ENCODE data around the gene MAP3K10. TPM values are rescaled to one million over a fixed set of nuclear protein-coding genes. Genes with fewer than 3 reads are reported as not detected.

Gene MAP3K10
- total and polyA plus RNA-seq, 2 of the 13 experiments (the other 11 are each of a cell fraction or from before 2014, with no cell fraction given): 3.4 to 5.0 TPM

DNA sequence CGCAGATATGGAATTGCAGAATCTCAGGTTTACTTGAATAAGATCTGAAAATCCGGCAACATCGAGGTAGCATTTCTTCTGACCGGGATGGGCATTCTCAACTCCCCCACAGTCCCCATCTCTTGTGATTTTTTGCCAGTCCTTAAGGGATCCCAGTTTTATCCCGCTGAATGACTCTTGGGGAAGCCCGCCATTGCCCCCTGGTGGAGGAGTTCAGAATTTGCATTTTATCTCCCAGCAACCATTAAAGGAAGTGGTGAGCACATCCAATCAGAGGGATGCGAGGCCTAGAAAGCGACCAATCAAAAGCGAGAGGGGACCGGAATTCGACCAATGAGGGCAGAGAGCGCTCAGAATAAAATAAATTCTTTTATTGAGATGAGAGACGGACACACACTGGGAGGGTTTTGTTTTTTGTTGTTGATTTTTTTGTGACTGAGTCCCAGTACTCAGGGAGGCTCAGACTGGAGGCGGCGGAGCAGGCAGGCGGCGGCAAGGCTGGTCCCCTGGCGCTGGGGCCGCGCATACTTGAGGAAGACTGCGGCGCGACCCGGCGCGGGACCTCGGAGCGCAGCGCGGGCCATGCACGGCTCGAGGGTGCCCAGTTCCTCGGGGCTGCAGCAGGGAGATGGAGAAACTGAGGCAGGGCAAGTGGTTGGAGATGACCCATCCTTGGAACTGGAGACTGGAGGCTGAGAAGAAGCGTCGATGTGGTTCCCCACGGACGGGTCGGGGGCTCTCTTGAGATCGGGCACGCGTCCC, 30.8 kb downstream of the MAP3K10 start (continued):
- TF ChIP-seq, protein P1, sequence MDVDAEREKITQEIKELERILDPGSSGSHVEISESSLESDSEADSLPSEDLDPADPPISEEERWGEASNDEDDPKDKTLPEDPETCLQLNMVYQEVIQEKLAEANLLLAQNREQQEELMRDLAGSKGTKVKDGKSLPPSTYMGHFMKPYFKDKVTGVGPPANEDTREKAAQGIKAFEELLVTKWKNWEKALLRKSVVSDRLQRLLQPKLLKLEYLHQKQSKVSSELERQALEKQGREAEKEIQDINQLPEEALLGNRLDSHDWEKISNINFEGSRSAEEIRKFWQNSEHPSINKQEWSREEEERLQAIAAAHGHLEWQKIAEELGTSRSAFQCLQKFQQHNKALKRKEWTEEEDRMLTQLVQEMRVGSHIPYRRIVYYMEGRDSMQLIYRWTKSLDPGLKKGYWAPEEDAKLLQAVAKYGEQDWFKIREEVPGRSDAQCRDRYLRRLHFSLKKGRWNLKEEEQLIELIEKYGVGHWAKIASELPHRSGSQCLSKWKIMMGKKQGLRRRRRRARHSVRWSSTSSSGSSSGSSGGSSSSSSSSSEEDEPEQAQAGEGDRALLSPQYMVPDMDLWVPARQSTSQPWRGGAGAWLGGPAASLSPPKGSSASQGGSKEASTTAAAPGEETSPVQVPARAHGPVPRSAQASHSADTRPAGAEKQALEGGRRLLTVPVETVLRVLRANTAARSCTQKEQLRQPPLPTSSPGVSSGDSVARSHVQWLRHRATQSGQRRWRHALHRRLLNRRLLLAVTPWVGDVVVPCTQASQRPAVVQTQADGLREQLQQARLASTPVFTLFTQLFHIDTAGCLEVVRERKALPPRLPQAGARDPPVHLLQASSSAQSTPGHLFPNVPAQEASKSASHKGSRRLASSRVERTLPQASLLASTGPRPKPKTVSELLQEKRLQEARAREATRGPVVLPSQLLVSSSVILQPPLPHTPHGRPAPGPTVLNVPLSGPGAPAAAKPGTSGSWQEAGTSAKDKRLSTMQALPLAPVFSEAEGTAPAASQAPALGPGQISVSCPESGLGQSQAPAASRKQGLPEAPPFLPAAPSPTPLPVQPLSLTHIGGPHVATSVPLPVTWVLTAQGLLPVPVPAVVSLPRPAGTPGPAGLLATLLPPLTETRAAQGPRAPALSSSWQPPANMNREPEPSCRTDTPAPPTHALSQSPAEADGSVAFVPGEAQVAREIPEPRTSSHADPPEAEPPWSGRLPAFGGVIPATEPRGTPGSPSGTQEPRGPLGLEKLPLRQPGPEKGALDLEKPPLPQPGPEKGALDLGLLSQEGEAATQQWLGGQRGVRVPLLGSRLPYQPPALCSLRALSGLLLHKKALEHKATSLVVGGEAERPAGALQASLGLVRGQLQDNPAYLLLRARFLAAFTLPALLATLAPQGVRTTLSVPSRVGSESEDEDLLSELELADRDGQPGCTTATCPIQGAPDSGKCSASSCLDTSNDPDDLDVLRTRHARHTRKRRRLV (CRISPR knock-in tag; IDR thresholded peaks at IDR 0.05): no peak
- TF ChIP-seq KLF16 (CRISPR knock-in tag; IDR thresholded peaks at IDR 0.05) (0 out of 4 replicates have a peak, but pooled peaks of 1 of the 2 experiments have one; percentile 31), GATAD1 (CRISPR knock-in tag; IDR thresholded peaks at IDR 0.05) (peak; percentile 29; the same call in 1 of the 2 replicates), ELF3 (CRISPR knock-in tag; IDR thresholded peaks at IDR 0.05) (peak; percentile 67), PPARG (CRISPR knock-in tag; conservative IDR thresholded peaks at IDR 0.05) (0 out of 2 replicates have a peak, but pooled peaks have one; percentile 17), FOXA1 (IDR thresholded peaks at IDR 0.05) (no peak), FOXA1 (CRISPR knock-in tag; IDR thresholded peaks at IDR 0.05) (no peak), MIXL1 (CRISPR knock-in tag; IDR thresholded peaks at IDR 0.05) (peak; percentile 33; the same call in 1 of the 2 replicates), ZNF790 (CRISPR knock-in tag; IDR thresholded peaks at IDR 0.05; ENCODE audit: borderline replicate concordance) (no peak), ZNF569 (CRISPR knock-in tag; IDR thresholded peaks at IDR 0.05; ENCODE audit: borderline replicate concordance) (no peak), ZMAT3 (CRISPR knock-in tag; conservative IDR thresholded peaks at IDR 0.05) (no peak), ZNF713 (CRISPR knock-in tag; IDR thresholded peaks at IDR 0.05) (no peak), ZNF737 (CRISPR knock-in tag; IDR thresholded peaks at IDR 0.05; ENCODE audit: borderline replicate concordance) (no peak), KAT7 (CRISPR knock-in tag; IDR thresholded peaks at IDR 0.05; ENCODE audit: borderline replicate concordance) (no peak), SRF (IDR thresholded peaks at IDR 0.05; ENCODE audit: low read depth, low read length) (peak; percentile 59; the same call in 1 of the 2 replicates)
- TF ChIP-seq, protein P2, sequence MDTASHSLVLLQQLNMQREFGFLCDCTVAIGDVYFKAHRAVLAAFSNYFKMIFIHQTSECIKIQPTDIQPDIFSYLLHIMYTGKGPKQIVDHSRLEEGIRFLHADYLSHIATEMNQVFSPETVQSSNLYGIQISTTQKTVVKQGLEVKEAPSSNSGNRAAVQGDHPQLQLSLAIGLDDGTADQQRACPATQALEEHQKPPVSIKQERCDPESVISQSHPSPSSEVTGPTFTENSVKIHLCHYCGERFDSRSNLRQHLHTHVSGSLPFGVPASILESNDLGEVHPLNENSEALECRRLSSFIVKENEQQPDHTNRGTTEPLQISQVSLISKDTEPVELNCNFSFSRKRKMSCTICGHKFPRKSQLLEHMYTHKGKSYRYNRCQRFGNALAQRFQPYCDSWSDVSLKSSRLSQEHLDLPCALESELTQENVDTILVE (CRISPR knock-in tag; IDR thresholded peaks at IDR 0.05): 0 out of 2 replicates have a peak, but pooled peaks have one; percentile 50
- TF ChIP-seq, protein P3, sequence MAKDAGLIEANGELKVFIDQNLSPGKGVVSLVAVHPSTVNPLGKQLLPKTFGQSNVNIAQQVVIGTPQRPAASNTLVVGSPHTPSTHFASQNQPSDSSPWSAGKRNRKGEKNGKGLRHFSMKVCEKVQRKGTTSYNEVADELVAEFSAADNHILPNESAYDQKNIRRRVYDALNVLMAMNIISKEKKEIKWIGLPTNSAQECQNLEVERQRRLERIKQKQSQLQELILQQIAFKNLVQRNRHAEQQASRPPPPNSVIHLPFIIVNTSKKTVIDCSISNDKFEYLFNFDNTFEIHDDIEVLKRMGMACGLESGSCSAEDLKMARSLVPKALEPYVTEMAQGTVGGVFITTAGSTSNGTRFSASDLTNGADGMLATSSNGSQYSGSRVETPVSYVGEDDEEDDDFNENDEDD (CRISPR knock-in tag; IDR thresholded peaks at IDR 0.05; ENCODE audit: borderline replicate concordance): peak; percentile 88; the same call in 1 of the 2 replicates
- TF ChIP-seq, protein P4, sequence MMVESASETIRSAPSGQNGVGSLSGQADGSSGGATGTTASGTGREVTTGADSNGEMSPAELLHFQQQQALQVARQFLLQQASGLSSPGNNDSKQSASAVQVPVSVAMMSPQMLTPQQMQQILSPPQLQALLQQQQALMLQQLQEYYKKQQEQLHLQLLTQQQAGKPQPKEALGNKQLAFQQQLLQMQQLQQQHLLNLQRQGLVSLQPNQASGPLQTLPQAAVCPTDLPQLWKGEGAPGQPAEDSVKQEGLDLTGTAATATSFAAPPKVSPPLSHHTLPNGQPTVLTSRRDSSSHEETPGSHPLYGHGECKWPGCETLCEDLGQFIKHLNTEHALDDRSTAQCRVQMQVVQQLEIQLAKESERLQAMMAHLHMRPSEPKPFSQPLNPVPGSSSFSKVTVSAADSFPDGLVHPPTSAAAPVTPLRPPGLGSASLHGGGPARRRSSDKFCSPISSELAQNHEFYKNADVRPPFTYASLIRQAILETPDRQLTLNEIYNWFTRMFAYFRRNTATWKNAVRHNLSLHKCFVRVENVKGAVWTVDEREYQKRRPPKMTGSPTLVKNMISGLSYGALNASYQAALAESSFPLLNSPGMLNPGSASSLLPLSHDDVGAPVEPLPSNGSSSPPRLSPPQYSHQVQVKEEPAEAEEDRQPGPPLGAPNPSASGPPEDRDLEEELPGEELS (CRISPR knock-in tag; IDR thresholded peaks at IDR 0.05): 0 out of 2 replicates have a peak, but pooled peaks have one; percentile 16
- TF ChIP-seq, protein P5, sequence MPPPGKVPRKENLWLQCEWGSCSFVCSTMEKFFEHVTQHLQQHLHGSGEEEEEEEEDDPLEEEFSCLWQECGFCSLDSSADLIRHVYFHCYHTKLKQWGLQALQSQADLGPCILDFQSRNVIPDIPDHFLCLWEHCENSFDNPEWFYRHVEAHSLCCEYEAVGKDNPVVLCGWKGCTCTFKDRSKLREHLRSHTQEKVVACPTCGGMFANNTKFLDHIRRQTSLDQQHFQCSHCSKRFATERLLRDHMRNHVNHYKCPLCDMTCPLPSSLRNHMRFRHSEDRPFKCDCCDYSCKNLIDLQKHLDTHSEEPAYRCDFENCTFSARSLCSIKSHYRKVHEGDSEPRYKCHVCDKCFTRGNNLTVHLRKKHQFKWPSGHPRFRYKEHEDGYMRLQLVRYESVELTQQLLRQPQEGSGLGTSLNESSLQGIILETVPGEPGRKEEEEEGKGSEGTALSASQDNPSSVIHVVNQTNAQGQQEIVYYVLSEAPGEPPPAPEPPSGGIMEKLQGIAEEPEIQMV (CRISPR knock-in tag; IDR thresholded peaks at IDR 0.05; ENCODE audit: low read depth): no peak

Measured in HepG2 (cell line).